ENCODE measurements around the gene MS4A18.
A peak's percentile ranks its signal among the peaks of the same experiment; 100 is the strongest.

MS4A18 gene

GRCh38 chr11:60771879-60772525 lies 47.5 kb downstream of the MS4A18 start:
- no peak for DNase-seq (ENCODE audit: low read depth)
- no peak overlapping the region for H3K4me3 ChIP-seq (ENCODE audit: low read depth, low read length)
- TF ChIP-seq CTCF (IDR thresholded peaks at IDR 0.05; ENCODE audit: low read depth, low read length, missing control alignments) = no peak

GRCh38 chr11:60772666-60773065 lies 48.1 kb downstream of the MS4A18 start:
- no peak overlapping the region for H3K4me3 ChIP-seq (ENCODE audit: low read depth, low read length)
- no peak for DNase-seq (ENCODE audit: low read depth)
- no peak for TF ChIP-seq CTCF (IDR thresholded peaks at IDR 0.05; ENCODE audit: low read depth, low read length, missing control alignments)

- DNase-seq (ENCODE audit: low read depth) = no peak
- no peak for TF ChIP-seq CTCF (IDR thresholded peaks at IDR 0.05; ENCODE audit: low read depth, low read length, missing control alignments)
Observed at GRCh38 chr11:60774726-60775125, 50.2 kb downstream of the MS4A18 start.

GRCh38 chr11:60775420-60775961 lies 51.0 kb downstream of the MS4A18 start:
- TF ChIP-seq CTCF (IDR thresholded peaks at IDR 0.05; ENCODE audit: low read depth, low read length, missing control alignments) = peak; percentile 95
- no peak overlapping the region for H3K4me3 ChIP-seq (ENCODE audit: low read depth, low read length)

More at GRCh38 chr11:60774726-60775125, 50.2 kb downstream of the MS4A18 start:
- no peak overlapping the region for H3K4me3 ChIP-seq (ENCODE audit: low read depth, low read length)

GRCh38 chr11:60776167-60776566 lies 51.6 kb downstream of the MS4A18 start:
- H3K4me3 ChIP-seq (ENCODE audit: low read depth, low read length) = no peak overlapping the region
- TF ChIP-seq CTCF (IDR thresholded peaks at IDR 0.05; ENCODE audit: low read depth, low read length, missing control alignments) = no peak
- no peak for DNase-seq (ENCODE audit: low read depth)

More at GRCh38 chr11:60775420-60775961, 51.0 kb downstream of the MS4A18 start:
- DNase-seq (ENCODE audit: low read depth) = peak; percentile 84

- DNase-seq (ENCODE audit: low read depth) = no peak
- TF ChIP-seq CTCF (IDR thresholded peaks at IDR 0.05; ENCODE audit: low read depth, low read length, missing control alignments) = no peak
- no peak overlapping the region for H3K4me3 ChIP-seq (ENCODE audit: low read depth, low read length)
Observed at GRCh38 chr11:60777106-60777505, 52.6 kb downstream of the MS4A18 start.

GRCh38 chr11:60777572-60777971 lies 53.1 kb downstream of the MS4A18 start:
- TF ChIP-seq CTCF (IDR thresholded peaks at IDR 0.05; ENCODE audit: low read depth, low read length, missing control alignments) = no peak
- no peak overlapping the region for H3K4me3 ChIP-seq (ENCODE audit: low read depth, low read length)
- no peak for DNase-seq (ENCODE audit: low read depth)
